PC-9 (cell line): ENCODE measurements around the gene MOB4. TPM values are rescaled to one million over a fixed set of nuclear protein-coding genes. Genes with fewer than 3 reads are reported as not detected.
"Not testable (repeated sequence)": the region's sequence is repeated elsewhere in the genome, so short reads cannot be mapped to it uniquely, and the experiment has no call there.

Experiments used
- BruUV-seq: library from RNA; stranded (reverse); fragments of 400-500 nt; replicated peaks from 2 replicates; lab custom pipeline; 2021; lab: Mats Ljungman, UMichigan
- CTCF ChIA-PET: fragments of 300-600 bp; sonication (Branson Sonifier 250); formaldehyde crosslinking; loops from one replicate; lab custom pipeline; 2022; ENCODE audit warnings: antibody characterized with exemption; lab: Charles Lee
- POLR2A ChIA-PET: fragments of 300-600 bp; sonication (Branson Sonifier 250); formaldehyde crosslinking; loops from one replicate; lab custom pipeline; 2022; ENCODE audit warnings: antibody characterized with exemption; ENCODE audit not compliant: unreplicated experiment; lab: Charles Lee
- DNase-seq, 2 experiments: peaks; one replicate each; pipeline versions ENCODE4 v3.0.0 to v3.0.0-alpha.2; 2015 to 2022; ENCODE audit warnings: mixed read lengths in 1 of 2
- H2AFZ ChIP-seq: fragments of 200-600 bp; sonication (generic); 2 replicates; pipeline ENCODE4 v1.8.1; 2017; ENCODE audit warnings: antibody characterized with exemption
- H3F3A ChIP-seq: fragments of 200-600 bp; sonication (generic); 2 replicates; pipeline ENCODE4 v1.8.1; 2017; ENCODE audit warnings: antibody characterized with exemption, mild to moderate bottlenecking, low read depth; ENCODE audit not compliant: insufficient read depth
- H3K27ac ChIP-seq: fragments of 200-600 bp; sonication (generic); 2 replicates; pipeline ENCODE4 v1.6.1; 2016; ENCODE audit warnings: mixed run types
- H3K27me3 ChIP-seq: fragments of 200-600 bp; sonication (generic); 2 replicates; pipeline ENCODE4 v1.6.1; 2016; ENCODE audit warnings: low read depth, mixed run types; ENCODE audit not compliant: insufficient read depth
- H3K36me3 ChIP-seq: fragments of 200-600 bp; sonication (generic); 2 replicates; pipeline ENCODE4 v1.6.1; 2016; ENCODE audit warnings: low read depth, mixed run types
- H3K4me1 ChIP-seq: fragments of 200-600 bp; sonication (generic); replicated peaks from 2 replicates; pipeline ENCODE4 v1.6.1; 2016; ENCODE audit warnings: mixed run types; ENCODE audit not compliant: insufficient read depth
- H3K4me2 ChIP-seq: fragments of 200-600 bp; sonication (generic); 2 replicates; pipeline ENCODE4 v1.6.1; 2017; ENCODE audit warnings: mixed run types
- H3K4me3 ChIP-seq: fragments of 200-600 bp; sonication (generic); 2 replicates; pipeline ENCODE4 v1.6.1; 2016; ENCODE audit warnings: mixed run types
- H3K79me2 ChIP-seq: fragments of 200-600 bp; sonication (generic); 2 replicates; pipeline ENCODE4 v1.6.1; 2017; ENCODE audit warnings: low read depth, mixed run types
- H3K9me2 ChIP-seq: fragments of 200-600 bp; sonication (generic); 2 replicates; pipeline ENCODE4 v1.8.1; 2017; ENCODE audit warnings: mild to moderate bottlenecking; ENCODE audit not compliant: insufficient read depth
- H3K9me3 ChIP-seq: fragments of 200-600 bp; sonication (generic); 2 replicates; pipeline ENCODE4 v1.8.1; 2016; ENCODE audit warnings: low read depth; ENCODE audit not compliant: insufficient read depth
- H4K20me1 ChIP-seq: fragments of 200-600 bp; sonication (generic); 2 replicates; pipeline ENCODE4 v1.8.1; 2017; ENCODE audit not compliant: insufficient read depth
- CTCF ChIP-seq: fragments of 200-600 bp; sonication (generic); conservative IDR thresholded peaks from 2 replicates; pipeline ENCODE4 v1.6.1; 2017; ENCODE audit warnings: mixed run types, antibody characterized with exemption, mild to moderate bottlenecking, moderate library complexity
- EZH2 ChIP-seq: fragments of 200-600 bp; sonication (generic); IDR thresholded peaks from 2 replicates; pipeline ENCODE4 v1.8.0; 2017; ENCODE audit warnings: antibody characterized with exemption, low read depth
- intact Hi-C: fragments of 100-400 bp; cut with micrococcal nuclease; formaldehyde crosslinking; loops from one replicate; pipeline ENCODE4 v1.10.0; 2022; ENCODE audit not compliant: unreplicated experiment
- total RNA-seq: library from RNA; stranded (reverse); gene quantifications from 2 replicates; pipeline ENCODE4 v1.2.3, GENCODE V29; 2021

Gene MOB4
- total RNA-seq, 1 experiment from 2014 or later = 19.9 TPM

- Histone ChIP-seq H3K27ac (no peak overlapping the region), H3K36me3 (peaks cover 8% of the 10 kb centered on the region; the same call in 1 of the 2 replicates), H2AFZ (no peak overlapping the region), H3K9me3 (peaks cover 10% of the 10 kb centered on the region; the same call in 1 of the 2 replicates), H3F3A (peaks cover 20% of the 10 kb centered on the region), H4K20me1 (no peaks in the 10 kb centered on the region), H3K4me2 (no peak overlapping the region), H3K9me2 (no peaks in the 10 kb centered on the region), H3K27me3 (no peaks in the 10 kb centered on the region), H3K4me3 (no peak overlapping the region), H3K4me1 (no peaks in the 10 kb centered on the region), H3K79me2 (no peaks in the 10 kb centered on the region)
- DNase-seq = no peak
- intact Hi-C loops = no loop called here
- POLR2A ChIA-PET = interaction anchor here (0.6 kb wide), 1 partner anchor 27 kb away, joined by 4 read pairs; no protein-coding TSS in a partner anchor
- BruUV-seq = no TSS peak
- TF ChIP-seq CTCF (no peak), EZH2 (no peak)
- CTCF ChIA-PET = no interaction called here
These were observed 35.5 kb upstream of the MOB4 start for GRCh38 chr2:197480165-197481036.

DNA sequence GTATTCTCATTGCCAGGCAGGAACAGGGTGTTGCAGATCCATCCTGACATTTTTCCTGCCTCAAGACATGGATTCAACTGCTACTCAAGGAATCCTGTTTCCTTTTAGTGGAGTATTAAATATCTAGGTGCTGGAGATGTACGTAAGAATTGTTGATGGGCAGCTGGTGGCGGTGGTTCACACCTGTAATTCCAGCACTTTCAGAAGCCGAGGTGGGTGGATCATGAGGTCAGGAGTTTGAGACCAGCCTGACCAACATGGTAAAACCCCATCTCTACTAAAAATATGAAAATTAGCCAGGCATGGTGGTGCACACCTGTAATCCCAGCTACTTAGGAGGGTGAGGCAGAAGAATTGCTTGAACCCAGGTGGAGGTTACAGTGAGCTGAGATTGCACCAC is 31.6 kb upstream of the MOB4 start:
- H3K4me3 ChIP-seq, H3K79me2 ChIP-seq, DNase-seq, H3K9me2 ChIP-seq, H2AFZ ChIP-seq, intact Hi-C loops, BruUV-seq, H3K27ac ChIP-seq, H3K4me2 ChIP-seq, H3K27me3 ChIP-seq, H3K4me1 ChIP-seq, CTCF ChIA-PET: not testable (repeated sequence)
- Histone ChIP-seq H3K36me3 (peaks cover 23% of the 10 kb centered on the region), H3K9me3 (peaks cover 10% of the 10 kb centered on the region; the same call in 1 of the 2 replicates), H3F3A (peaks cover 57% of the 10 kb centered on the region), H4K20me1 (peaks cover 30% of the 10 kb centered on the region)
- POLR2A ChIA-PET = interaction anchor here (0.6 to 0.7 kb wide), 2 partner anchors 49 to 115 kb away, joined by 3 to 8 read pairs; no protein-coding TSS in a partner anchor

DNA sequence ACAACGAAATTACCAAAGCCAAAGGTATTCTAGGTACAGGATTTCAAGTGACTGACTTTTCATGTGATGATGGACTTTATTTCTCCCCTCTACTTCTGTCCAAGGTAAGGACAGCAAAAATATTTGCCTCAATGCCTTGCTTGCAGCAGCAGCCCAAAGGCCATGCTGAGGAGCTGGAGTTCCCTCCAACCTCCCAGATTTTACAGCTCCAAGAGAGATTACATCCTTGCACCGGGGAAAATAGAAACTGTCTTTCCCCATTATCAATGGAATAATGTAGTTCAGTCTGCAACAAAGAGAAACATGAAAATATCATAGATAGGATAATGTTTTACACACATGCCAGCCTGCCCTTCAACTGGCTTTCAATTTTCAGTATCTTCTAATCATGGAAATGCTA is 29.7 kb upstream of the MOB4 start:
- Histone ChIP-seq H3F3A (peaks cover 76% of the 10 kb centered on the region), H2AFZ (no peak overlapping the region), H3K36me3 (peaks cover 40% of the 10 kb centered on the region), H4K20me1 (peaks cover 46% of the 10 kb centered on the region), H3K4me1 (no peaks in the 10 kb centered on the region), H3K9me2 (no peaks in the 10 kb centered on the region), H3K9me3 (peaks cover 10% of the 10 kb centered on the region; the same call in 1 of the 2 replicates), H3K4me2 (no peak overlapping the region), H3K79me2 (0 out of 2 replicates have a peak, but pooled peaks cover 3% of the 10 kb centered on the region), H3K27ac (no peak overlapping the region), H3K27me3 (no peaks in the 10 kb centered on the region), H3K4me3 (no peak overlapping the region)
- intact Hi-C loops = no loop called here
- TF ChIP-seq CTCF (no peak), EZH2 (no peak)
- ChIA-PET CTCF (no interaction called here), POLR2A (no interaction called here)
- no TSS peak for BruUV-seq
- no peak for DNase-seq
